SKM-1 treated with dmso at 0.1 percent for 144 hours (cell line): ENCODE measurements around the gene RAD1.
"Not testable (repeated sequence)": the region's sequence is repeated elsewhere in the genome, so short reads cannot be mapped to it uniquely, and the experiment has no call there.

Experiments
- DNase-seq: peaks from one replicate; lab custom pipeline; 2025; ENCODE audit not compliant: unreplicated experiment; lab: John Stamatoyannopoulos, UW

The RAD1 gene, protein sequence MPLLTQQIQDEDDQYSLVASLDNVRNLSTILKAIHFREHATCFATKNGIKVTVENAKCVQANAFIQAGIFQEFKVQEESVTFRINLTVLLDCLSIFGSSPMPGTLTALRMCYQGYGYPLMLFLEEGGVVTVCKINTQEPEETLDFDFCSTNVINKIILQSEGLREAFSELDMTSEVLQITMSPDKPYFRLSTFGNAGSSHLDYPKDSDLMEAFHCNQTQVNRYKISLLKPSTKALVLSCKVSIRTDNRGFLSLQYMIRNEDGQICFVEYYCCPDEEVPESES

GRCh38 chr5:34915139-34915855 is at the start of gene RAD1, which contains the start of gene BRIX1:
Gene RAD1 (minus strand): TSS chr5:34915504. CDS start chr5:34914892, 612 bp downstream.
Gene BRIX1 (plus strand): TSS chr5:34915711. CDS start chr5:34915739, 28 bp downstream.
- peak; percentile 95 for DNase-seq

DNA sequence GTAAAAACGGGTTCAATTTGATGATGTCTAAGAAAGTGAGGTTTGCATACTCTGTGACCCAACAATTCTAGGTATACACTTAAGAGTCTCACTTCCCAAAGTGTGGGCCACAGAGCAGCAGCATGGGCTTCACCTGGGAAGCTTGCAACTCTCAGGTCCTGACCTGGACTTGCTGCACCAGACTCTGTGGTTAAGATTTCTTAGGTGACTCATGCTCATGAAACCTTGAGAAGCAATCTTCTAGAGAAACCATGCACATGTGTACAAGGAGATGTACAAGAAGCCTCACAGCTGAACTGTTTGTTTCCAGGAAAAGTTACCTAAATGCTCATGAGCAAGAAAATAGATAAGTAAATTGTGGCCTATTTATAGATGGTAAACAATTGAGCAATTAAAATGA is 44.0 kb upstream of the RAD1 start:
- no peak for DNase-seq

GRCh38 chr5:34957857-34958690 is 42.8 kb upstream of the RAD1 start:
- peak; percentile 30 for DNase-seq

- no peak for DNase-seq
Observed at GRCh38 chr5:34957321-34957720, 42.0 kb upstream of the RAD1 start.

- no peak for DNase-seq
Observed at GRCh38 chr5:34944460-34945047, 29.2 kb upstream of the RAD1 start.

DNA sequence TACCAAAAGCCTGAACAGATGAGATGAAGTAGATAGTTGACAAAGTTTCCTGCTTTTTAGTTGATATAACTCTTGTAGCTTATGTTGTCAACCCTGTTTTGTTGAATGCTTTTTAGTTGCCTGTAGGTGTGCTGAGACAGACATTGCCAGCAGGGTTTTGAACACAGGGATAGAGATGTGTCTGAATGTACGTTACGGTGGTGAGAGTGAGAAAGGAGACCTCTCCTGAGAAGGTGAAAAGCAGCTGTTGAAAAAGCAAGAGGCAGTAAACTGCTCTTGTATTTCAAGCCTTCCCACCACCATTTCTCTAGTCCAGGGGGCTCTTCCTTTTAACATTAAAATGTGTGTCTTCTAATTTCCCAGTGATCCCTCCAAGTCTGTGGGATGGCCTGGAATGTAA is 28.7 kb upstream of the RAD1 start:
- no peak for DNase-seq

DNA sequence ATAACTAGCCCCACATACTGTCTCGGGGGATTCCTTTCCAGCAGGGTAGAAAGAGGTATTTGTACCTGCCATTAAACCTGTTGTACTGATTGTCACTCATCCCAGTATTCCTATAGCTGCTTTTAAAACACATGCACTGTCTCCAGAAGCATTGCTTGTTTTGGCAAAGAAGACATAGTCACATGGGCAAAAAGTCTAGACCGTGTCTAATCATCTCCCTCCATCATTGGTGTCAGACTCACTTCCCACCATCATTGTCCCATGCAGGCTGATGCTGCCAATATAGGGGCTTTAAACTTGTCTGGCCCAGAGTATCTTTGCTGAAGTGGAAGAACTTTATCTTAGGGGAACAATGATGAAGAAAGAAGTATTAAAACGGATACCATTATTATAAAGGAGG is 26.6 kb upstream of the RAD1 start:
- no peak for DNase-seq

- DNase-seq = no peak
Observed at GRCh38 chr5:34932947-34933346, 17.6 kb upstream of the RAD1 start.

DNA sequence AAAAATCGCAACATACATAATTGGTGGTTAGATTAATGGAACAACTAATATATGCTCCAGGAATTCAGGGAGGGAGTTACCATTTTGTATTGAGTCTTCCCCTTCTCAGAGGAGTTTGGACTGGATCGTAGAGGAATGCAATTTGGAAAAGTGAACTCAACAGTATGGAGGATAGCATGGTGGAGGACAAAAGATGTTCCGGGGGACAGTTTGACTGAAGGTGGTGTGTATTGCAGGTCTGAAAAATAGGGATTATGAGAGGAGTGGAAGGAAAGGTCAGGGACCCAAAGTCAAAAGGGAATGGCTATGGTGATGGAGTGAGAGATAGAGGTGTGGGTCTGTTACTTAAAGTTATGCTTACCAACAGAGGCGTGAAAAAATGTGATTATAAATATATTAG is 15.6 kb upstream of the RAD1 start:
- no peak for DNase-seq

DNA sequence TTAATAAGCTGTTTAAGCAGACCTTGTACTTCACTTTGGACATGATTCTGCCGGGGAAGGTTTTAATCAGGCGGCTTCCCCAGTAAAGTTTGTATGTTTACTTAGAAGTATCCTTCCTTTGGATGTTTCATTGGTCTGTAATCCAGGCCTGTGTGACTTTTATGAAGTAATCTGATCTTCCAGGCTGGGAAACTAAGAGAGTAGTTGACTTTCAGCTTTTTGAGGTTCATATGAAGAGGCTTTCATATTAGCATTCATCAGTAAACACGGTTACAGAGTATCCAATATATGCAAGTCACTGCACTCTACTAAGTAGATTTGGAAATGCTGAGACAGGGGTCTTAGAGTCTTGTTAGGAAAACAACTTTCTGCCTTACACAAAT is 15.1 kb upstream of the RAD1 start:
- DNase-seq = no peak

GRCh38 chr5:34929720-34930461 is 14.6 kb upstream of the RAD1 start:
- DNase-seq = peak; percentile 56

GRCh38 chr5:34929134-34929719 is 13.9 kb upstream of the RAD1 start, which contains the start of gene DNAJC21:
Gene DNAJC21 (plus strand): TSS chr5:34929559. CDS start chr5:34929820, 261 bp downstream.
- DNase-seq = peak; percentile 96

DNA sequence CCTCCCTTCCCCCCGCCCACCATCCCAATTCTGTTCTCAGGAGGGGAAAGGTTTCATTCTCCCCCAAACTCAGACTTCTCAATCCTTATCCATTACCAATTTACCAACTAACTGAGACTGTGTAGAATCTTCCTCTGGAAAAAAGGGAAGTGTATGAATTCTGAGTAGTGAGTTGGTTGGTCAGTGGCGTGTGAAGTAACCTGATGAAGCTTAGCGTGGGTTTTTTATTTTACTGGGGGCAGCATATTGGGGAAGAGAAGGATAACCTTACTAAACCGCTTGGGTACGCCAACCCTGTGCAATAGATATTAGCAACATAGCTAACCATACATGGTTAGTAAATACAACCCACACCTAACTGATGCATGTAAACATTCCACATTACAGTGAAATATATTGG is 13.0 kb upstream of the RAD1 start:
- no peak for DNase-seq

- no peak for DNase-seq
Observed at GRCh38 chr5:34927785-34928184, 12.5 kb upstream of the RAD1 start.

DNA sequence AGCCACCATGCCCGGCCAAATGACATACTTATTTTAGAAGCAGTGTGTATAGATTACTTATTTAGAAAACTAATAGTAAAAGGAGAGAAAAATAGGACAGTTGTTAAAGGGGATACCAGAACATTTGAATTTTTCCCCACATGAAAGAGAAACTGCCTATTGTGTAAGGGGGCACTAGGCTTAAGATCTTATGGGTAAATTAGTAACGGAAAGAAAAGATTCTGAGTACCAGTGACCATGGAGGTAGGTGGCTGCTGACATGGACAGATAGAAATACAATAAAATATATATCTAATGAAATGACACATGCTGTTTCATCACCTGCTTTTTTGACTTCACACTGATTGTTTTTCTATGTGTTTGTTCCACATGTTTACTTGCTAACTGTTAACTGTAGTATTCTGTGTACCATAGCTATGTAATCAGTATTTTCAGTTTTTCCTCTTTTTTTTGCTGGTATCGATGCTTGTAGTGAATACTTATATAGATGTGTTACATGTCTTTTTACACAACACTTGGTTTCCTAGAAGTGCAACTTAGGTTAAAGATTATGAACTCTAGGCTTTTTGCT is 11.1 kb upstream of the RAD1 start:
- DNase-seq = no peak

DNA sequence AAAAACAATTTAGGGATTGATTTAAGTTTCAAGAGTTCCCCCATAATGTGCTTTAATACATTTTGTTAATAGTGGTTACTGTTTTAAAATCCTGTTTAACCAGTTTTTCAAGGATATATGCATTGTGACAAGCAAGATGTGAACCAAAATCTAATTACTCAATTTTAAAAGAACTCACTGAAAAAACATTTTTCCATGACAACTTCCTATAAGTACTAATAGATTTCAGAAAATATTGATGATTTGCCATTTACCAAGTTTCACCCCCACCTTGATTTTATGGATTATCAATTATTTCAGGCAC is 9.1 kb upstream of the RAD1 start:
- no peak for DNase-seq

DNA sequence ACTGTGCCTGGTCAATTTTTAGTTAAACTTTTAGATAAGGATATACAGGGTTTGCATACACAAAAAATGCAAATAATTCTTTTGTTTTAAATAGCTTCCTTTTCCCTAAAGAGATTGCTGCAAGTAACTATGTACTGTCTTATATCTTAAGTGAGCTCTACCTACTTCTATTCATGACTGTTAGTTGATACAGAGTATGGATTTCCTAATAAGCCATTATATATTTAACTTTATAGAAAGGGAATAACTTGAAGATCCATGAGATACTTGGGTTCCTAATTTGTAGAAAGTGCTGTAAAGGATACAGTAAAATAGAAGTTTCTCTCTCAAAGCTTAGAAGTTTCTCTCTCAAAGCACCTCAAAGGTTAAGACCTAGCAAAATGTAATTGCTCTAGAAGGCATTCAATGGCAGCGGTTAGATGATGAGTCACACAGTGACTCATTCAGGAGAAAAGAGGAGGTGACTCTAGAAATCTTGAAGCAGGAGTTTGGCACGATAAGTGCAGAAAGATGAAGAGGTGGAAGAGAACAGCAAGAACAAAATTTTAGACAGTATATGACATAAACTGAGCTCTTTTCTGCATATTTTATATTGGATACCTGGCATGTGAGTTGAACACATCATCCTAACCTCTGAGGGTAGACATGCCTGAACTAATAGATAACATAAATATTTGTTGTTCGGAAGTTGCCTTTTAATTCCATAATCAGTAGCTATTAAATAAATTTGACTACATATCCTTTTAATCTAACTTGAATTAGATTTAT is 8.6 kb upstream of the RAD1 start:
- DNase-seq = no peak

GRCh38 chr5:34923256-34923655 is 8.0 kb upstream of the RAD1 start:
- DNase-seq = not testable (repeated sequence)

GRCh38 chr5:34919077-34919476 is 3.8 kb upstream of the RAD1 start:
- no peak for DNase-seq
